ENCODE data around the gene MSX1.

DNA sequence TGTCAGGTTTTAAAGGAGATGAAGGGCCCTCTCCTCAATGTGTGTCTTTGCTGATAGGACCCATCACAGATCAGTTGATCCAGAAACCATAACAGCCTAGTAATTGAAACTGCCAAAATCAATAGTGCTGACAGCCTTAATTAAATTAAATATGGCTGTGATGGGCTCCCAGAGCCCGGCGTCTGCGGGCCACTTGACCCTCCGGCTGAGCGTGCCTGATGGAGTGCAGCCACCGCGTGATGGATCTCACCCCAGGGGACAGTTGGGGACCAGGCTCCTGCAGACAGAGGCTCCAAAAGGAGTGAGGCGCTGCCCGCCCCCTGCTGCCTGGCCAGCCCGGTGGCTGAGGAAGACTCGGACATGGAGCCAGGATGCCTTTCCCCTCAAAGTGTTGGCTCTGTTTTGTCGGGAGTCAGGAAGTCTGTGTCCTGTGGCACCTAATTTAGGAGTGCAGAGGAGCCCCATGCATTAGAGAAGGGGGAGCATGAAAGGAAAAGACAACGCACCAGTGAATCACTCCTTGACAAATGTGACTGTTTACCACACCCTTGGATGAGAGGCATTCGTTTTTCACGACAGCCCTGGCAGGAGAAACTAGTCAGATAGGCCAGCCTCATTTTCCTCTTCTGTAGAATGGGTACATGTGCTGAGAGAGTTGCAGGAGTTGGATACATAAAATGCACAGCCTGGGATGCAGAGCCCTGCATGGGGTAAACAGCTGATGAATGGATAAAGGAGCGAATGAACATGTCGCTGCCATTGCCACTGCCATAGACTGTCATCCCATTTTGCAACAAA lies 40.9 kb upstream of the MSX1 start:
- TF ChIP-seq POLR2A (IDR thresholded peaks at IDR 0.05) (no peak), POLR2AphosphoS5 (IDR thresholded peaks at IDR 0.05; ENCODE audit: insufficient read depth in 1 of 2, low read depth in 1 of 2) (no peak)
- TF ChIP-seq, protein P1, sequence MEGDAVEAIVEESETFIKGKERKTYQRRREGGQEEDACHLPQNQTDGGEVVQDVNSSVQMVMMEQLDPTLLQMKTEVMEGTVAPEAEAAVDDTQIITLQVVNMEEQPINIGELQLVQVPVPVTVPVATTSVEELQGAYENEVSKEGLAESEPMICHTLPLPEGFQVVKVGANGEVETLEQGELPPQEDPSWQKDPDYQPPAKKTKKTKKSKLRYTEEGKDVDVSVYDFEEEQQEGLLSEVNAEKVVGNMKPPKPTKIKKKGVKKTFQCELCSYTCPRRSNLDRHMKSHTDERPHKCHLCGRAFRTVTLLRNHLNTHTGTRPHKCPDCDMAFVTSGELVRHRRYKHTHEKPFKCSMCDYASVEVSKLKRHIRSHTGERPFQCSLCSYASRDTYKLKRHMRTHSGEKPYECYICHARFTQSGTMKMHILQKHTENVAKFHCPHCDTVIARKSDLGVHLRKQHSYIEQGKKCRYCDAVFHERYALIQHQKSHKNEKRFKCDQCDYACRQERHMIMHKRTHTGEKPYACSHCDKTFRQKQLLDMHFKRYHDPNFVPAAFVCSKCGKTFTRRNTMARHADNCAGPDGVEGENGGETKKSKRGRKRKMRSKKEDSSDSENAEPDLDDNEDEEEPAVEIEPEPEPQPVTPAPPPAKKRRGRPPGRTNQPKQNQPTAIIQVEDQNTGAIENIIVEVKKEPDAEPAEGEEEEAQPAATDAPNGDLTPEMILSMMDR (IDR thresholded peaks at IDR 0.05), result no peak
